Measurements from ENCODE around the gene TBL3.

The TBL3 gene

DNA sequence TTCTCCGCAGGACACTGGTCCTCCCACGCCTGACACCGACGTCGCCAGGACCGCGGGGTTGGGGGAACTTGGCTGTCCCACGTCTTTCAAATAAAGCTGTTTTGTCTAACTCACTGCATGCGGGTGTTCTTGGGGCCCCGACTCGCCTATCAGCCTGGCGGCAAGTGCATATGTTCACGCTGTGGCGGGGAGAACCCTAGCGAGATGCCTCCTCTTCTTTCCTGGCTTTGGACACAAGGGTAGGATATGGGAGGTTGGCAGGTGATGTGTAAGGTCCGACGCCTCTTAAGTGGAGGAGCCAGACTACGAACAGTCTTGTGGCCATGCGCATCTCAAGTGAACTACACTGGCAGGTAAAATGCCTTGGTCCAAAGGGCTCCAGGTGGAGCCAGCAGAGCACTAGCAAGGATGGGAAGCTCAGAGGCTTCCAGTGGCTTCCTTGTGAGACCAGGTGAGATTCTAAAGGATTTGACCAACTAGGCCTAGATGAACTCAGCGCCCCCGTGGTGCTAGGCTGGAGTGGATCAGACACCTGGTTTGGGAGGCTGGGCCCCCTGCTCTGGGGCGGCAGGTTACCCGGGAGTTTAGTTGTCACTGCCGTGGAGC lies 6.4 kb upstream of the TBL3 start:
- DNase-seq = peak; percentile 24

DNA sequence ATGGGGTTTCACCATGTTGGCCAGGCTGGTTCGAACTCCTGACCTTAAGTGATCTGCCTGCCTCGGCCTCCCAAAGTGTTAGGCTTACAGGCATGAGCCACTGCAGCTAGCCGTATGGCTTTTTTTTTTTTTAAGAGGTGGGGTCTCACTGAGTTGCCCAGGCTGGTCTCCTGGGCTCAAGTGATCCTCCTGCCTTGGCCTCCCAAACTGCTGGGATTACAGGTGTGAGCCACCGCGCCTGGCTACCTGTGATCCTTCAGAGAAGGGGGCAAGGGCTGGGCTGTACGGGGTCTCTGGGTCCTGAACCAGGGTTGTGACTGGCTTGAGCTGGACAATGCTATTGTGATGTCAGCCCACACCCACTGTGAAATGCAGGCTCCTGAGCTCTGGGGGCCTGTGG lies 5.4 kb upstream of the TBL3 start, which contains the start of gene RNF151:
Gene RNF151, plus strand, starts transcription at position 397 of the 400 bp plus-strand sequence. CDS start 26 bp downstream, outside the sequence.
- DNase-seq = no peak

DNA sequence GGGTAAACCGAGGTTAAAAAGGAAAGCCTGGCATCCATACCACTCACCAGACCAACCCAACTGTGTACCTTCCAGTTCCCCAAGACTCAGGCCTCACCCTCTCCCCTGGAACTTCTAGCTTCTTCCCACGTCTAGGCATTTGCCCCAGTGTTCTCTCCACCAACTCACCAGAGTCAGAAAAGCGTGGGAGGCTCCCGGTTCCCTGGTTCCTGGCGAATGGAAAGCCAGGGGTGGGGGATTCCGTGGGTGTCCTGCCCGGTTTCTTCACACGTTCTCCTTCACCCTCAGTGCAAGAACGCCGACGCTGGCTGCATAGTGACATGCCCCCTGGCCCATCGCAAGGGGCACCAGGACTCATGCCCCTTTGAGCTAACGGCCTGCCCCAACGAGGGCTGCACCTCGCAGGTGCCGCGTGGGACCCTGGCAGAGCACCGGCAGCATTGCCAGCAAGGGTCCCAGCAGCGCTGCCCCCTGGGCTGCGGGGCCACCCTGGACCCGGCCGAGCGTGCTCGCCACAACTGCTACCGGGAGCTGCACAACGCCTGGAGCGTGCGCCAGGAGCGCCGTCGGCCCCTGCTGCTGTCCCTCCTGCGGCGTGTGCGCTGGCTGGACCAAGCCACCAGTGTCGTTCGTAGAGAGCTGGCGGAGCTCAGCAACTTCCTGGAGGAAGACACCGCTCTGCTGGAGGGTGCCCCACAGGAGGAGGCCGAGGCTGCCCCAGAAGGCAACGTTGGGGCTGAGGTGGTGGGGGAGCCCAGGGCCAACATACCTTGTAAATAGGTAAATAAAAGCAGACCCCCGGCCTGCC lies 3.5 kb upstream of the TBL3 start:
- no peak for DNase-seq

DNA sequence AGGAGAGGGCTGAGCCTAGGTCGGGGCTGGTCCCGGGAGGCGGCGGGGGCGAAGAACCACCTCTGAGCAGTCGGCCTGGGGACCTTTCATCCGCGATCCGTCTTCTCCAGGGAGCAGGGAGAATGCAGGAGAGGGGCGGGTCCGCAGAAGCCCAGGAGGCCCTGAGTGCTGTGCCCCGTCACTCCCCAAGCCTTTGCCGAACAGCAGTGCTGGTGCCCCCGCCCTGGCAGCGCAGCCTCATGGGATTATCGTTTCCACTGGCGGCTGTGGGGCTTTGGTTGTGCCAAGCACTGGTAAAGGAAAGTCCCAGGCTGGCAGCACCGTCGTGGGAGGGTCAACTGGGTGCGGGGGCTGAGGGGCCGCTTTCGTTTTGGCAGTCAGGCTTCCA lies 631 bp downstream of the TBL3 start:
- DNase-seq = no peak

GRCh38 chr16:1973461-1974156 lies 1.8 kb downstream of the TBL3 start:
- DNase-seq = no peak

GRCh38 chr16:1974157-1975070 lies 2.6 kb downstream of the TBL3 start:
- no peak for DNase-seq

GRCh38 chr16:1975432-1976215 lies 3.8 kb downstream of the TBL3 start:
- DNase-seq = no peak

GRCh38 chr16:1976216-1976520 lies 4.3 kb downstream of the TBL3 start:
- DNase-seq = no peak

DNA sequence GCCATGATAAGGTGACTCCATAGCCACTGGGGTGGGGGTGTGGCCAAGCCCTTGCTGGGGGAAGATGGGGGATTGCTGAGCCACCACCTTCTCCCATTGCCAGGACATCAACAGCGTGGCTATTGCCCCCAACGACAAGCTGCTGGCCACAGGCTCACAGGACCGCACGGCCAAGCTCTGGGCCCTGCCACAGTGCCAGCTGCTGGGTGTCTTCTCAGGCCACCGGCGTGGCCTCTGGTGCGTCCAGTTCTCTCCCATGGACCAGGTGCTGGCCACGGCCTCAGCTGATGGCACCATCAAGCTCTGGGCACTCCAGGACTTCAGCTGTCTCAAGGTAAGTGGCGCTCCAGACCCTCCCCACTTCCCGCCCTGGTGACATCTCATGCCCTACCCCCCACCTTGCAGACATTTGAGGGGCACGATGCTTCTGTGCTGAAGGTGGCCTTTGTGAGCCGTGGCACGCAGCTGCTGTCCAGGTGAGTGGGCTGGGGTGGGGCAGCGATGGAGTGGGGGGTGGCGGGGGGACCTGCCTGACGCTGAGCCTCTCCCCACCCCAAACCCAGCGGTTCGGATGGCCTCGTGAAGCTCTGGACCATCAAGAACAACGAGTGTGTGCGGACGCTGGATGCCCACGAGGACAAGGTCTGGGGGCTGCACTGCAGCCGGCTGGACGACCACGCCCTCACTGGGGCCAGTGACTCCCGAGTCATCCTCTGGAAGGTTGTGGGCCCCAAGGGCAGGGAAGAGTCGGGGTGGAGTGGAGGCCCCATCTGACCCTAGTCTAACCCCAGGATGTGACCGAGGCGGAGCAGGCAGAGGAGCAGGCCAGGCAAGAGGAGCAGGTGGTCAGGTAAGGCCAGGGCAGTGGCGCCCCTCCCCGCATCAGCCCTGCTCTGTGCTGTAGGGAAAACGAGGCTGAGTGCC lies 5.4 kb downstream of the TBL3 start:
- no peak for DNase-seq

DNA sequence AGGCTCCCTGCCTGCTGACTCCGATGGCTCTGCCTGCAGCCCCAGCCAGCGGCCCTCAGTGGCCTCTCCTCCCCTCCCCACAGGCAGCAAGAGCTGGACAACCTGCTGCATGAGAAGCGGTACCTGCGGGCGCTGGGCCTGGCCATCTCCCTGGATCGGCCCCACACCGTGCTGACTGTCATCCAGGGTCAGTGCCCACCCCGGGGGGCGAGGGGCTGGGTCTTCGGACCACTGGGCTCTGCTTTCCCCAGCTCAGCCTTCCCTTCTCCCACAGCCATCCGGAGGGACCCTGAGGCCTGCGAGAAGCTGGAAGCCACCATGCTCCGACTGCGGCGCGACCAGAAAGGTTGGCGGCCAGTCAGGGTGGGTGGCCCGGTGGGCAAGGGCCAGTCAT lies 6.0 kb downstream of the TBL3 start:
- no peak for DNase-seq

DNA sequence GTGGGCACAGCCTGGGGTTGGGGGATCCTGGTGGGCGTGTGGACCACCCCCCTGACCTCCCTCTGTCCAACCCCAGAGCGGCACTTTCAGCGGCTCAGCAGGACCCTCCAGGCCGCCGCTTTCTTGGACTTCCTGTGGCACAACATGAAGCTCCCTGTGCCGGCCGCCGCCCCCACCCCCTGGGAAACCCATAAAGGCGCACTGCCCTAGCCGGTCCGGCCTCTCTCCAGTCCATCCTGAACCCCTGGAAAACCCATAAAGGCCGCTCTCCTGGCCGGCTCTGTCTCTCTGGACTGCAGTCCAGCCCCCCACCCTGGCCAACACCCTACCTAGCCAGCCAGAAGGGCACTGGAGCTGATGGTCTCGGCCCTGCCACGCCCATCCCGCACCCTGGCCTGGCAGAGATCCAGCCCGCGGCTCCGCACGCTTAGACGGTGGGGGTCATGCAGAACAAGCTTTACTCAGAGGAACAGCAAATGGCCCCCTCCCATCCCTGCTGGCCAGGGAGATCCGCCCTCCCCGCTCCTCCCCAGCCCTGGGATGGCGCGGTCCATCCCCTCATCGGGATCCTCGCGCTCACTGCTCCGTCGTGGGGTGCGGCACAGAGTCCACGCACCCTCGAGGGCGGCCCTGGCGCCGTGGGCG lies 6.7 kb downstream of the TBL3 start:
- DNase-seq = no peak

DNA sequence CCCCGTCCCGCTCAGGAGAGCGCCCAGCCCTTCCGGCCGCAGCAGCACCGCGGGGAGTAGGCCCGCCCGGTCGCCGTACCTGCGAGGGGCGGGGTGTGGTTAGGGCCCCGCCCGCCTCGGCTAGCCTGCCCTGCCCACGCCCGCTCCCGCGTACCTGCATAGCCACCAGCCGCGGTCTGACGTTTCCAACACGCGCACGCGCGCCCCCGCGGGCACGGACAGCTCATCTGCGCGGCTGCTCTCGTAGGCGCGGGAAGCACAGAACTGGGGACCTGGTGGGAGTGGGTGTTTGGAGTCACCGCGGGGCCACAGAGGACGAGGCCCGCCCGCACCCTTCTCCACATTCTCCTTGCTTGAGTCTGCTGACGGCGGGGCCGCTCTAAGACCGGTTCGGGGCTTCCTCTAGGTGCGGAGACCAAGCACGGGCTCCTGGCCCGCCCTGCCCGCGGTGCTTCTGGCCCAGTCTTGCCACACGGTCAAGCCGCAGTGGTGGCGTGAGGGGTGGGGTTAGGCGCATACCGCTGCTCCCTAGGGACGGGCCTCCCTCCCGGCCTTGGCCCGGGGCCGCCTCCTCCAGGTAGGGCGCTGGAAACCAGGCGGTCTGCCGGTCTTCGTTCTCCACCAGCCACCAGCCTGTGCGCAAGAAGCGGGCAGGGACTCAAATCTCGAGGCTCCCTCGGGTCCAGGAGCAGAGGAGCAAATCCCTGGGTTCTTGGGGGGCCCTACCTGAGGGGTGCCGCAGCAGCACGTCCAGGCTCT lies 7.6 kb downstream of the TBL3 start:
- no peak for DNase-seq

DNA sequence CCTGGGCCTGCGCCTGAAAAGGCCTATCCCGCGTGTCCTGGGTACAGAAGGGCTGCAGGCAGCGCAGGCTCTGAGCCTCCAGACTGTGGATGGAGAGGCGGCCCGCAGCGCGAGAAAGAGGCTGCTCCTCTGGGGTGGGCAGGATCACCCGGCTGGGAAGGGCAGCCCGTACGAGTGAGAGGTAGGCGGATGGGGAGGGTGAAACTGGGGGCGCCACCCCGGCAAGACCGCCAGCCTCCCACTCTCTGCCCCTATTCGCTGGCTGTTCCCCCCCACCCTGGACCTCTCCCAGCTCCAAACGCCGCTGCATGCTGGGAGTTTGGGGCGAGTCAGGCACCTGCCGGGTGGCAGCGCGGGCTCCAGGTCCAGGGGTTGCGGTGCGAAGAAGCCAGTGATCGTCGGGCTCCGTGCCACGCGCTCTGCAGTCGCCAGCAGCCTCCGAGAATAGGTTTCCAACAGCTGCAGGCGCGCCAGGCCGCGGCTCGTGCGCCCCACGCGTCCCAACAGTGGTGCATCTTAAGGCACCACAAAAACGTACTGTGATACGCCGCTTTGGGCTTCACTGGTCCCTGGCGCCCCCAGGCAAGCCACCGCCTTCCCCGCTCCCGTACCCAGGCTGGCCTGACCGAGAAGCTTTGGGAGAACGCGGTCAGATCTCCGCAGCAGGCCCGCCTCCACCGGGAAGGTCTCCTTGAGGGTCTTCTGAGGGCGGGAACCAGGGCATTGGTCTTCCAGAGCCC lies 8.3 kb downstream of the TBL3 start:
- DNase-seq = no peak

DNA sequence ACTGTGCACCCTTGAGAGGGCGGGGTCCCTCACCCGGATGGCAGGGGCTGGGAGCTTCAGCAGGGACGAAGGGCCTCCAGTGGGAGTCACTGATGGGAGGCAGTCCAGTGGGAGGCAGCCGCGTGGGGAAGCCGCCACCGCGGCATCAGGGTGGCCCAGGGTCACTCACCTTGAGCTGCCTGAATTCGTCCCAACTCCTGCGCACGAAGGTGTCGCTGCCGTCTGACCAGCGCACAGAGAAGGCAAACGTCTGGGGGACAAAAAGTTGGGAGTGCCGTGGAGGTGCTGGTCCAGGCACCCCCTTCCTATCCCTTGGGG lies 8.9 kb downstream of the TBL3 start:
- DNase-seq = no peak

DNA sequence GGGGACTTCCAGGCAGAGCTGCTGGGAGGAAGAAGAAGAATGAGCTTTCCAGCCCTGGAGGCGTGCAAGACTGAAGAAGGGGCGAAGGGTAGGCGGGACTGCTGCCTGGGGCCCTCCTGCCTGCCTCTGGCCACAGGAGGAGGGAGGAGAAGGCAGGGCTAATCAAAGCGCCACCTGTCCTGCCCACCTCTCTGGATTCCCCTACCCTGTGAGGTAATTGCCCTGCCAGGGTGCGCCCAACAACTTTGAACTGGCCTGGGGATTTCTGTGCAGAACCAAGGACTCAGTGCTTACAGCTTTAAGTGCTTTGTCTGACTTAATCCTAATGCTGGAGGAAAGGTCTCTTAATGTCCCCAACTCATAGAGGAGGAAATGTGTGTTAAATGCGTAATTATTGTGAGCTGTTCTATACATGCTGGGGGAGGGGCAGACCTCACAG lies 9.6 kb downstream of the TBL3 start, which contains the start of gene NOXO1:
Gene NOXO1, minus strand, starts transcription at position 72 of the 439 bp plus-strand sequence. CDS start 290 bp downstream, outside the sequence.
- no peak for DNase-seq

DNA sequence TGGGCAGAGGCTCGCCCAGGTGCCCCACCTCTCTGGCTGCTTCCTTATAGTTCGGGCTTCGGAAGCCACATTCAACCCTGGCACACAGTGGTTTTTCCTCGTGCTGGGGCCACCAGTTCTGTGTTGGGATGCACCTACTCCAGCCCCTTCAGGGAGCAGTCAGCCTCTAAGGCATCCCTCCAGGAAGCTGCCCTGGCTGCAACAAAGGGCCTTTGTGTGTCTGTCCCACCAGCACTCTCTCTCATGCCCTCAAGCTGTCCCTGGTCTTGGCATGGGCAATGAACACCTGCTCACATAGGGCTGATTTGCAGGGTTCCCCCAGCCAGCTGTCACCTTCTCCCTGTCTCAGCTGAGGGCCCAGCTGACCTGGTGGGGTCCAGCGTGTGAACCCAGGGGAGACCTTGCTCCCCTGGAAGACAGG lies 10.2 kb downstream of the TBL3 start:
- DNase-seq = no peak

DNA sequence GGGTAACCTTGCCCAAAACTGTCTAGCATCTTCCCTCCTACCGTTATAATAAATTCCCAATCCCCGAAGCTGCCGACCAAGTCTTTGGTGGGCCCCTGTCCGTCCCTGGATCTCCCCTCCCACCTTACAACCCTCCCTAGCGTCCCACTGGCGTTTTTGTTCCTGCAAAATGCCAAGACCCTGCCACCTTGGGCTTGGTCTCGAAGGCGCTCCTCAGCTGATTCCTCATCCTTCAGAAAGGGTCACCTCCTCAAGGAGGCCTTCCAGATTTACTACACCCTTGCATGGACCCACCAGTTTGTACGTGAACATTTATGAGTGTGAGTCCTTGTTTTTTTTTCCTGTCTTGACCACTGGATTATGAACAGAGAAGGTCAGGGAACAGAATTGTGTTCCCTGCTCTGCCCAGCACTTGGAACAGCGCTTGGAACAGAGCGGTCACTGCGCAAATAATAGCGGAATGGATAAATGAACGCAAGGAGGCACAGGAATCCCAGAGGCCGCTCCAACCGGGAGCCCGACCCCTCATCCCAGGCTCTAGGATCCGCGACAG lies 11.2 kb downstream of the TBL3 start:
- no peak for DNase-seq

GRCh38 chr16:1983544-1984346 lies 11.9 kb downstream of the TBL3 start, which contains the start of gene GFER:
Gene GFER, plus strand, starts transcription at chr16:1984193. Its CDS starts 26 bp downstream, at chr16:1984219.
- DNase-seq = peak; percentile 88
